Right lobe of liver (tissue), 6 donors: Measurements from ENCODE around the gene LRBA. TPM values are rescaled to one million over a fixed set of nuclear protein-coding genes. Genes with fewer than 3 reads are reported as not detected.

Experiments
- ATAC-seq, 4 donors: fragments of 200-7000 bp; cut with Tn5 transposase; one replicate each; pipeline ENCODE4 v1.9.1; 2020; ENCODE audit warnings: mild to moderate bottlenecking in 4 of 4, moderate library complexity in 4 of 4
- DNase-seq, 3 donors: peaks; one replicate each; pipeline ENCODE4 v3.0.0-alpha.2; 2020
- H3K27ac ChIP-seq, 3 donors: fragments of 200-600 bp; one replicate each; pipeline ENCODE4 v1.8.0; 2022
- H3K27me3 ChIP-seq, 2 donors: fragments of 200-600 bp; one replicate each; pipeline ENCODE4 v1.8.0; 2022
- H3K36me3 ChIP-seq, 4 donors: fragments of 200-600 bp; sonication (generic) in 1 of 4; one replicate each; pipeline versions ENCODE4 v1.5.1 to v1.8.0; 2017 to 2022; ENCODE audit warnings: control low read depth in 1 of 4
- H3K4me1 ChIP-seq, 4 donors: fragments of 200-600 bp; sonication (generic) in 1 of 4; one replicate each; pipeline versions ENCODE4 v1.5.1 to v1.8.0; 2017 to 2022; ENCODE audit warnings: control low read depth in 1 of 4
- H3K4me3 ChIP-seq, 3 donors: fragments of 200-600 bp; one replicate each; pipeline ENCODE4 v1.8.0; 2022
- H3K9me3 ChIP-seq, 4 donors: fragments of 200-600 bp; sonication (generic) in 1 of 4; one replicate each; pipeline versions ENCODE4 v1.5.1 to v1.8.0; 2017 to 2022; ENCODE audit warnings: control low read depth in 1 of 4
- POLR2A ChIP-seq: fragments of 450-650 bp; IDR thresholded peaks from one replicate; pipeline ENCODE4 v1.6.1; 2017; ENCODE audit warnings: antibody characterized with exemption, mild to moderate bottlenecking
- WGBS: methylation state at CpG from one replicate; pipeline ENCODE4 v1.1.6; 2018; ENCODE audit warnings: low coverage, low lambda C conversion rate; ENCODE audit not compliant: insufficient coverage; ENCODE audit errors: missing lambda C conversion rate; 5-methylcytosine and 5-hydroxymethylcytosine counted together
- intact Hi-C, 2 donors: fragments of 100-400 bp; cut with DNase I; formaldehyde crosslinking; loops; one replicate each; pipeline versions ENCODE4 v1.11.2 to v1.14.1; 2022
- total RNA-seq, 6 experiments: library from RNA; depleted of rRNA in 2 of 6; stranded (reverse); fragments of >200 nt in 2 of 6; fragmentation: NEBNext Ultra II Directional in 3 of 6; extraction: Animal tissue kit (Norgen Biotek cat#: 25700) in 3 of 6; gene quantifications; one replicate each; pipeline versions ENCODE4 v1.1.0 to v1.2.4, GENCODE V29; 2016 to 2023
- TF ChIP-seq, protein P1 (sequence below), 4 donors: fragments of 200-600 bp in 3 of 4; fragments of 450-650 bp in 1 of 4; IDR thresholded peaks; one replicate each; pipeline versions ENCODE4 v1.5.1 to v1.8.0; 2016 to 2022; ENCODE audit warnings: antibody characterized with exemption in 4 of 4, mild to moderate bottlenecking in 2 of 4
- donor health status: DM: no; HTN: yes; CAD: no.
- donor health status: DM: no; HTN: no; CAD: no.
- donor health status: DM: no; HTN: no; CAD: no.
- donor health status: DM: no; HTN: yes; CAD: no.
- donor health status: DM: no; HTN: yes; CAD: no.

The LRBA gene
- total RNA-seq, 6 experiments from 2014 or later: 18.9 to 48.1 (median 24.5) TPM

GRCh38 chr4:150944660-150945059 lies 70.4 kb downstream of the LRBA start:
- H3K4me3 ChIP-seq: no peak overlapping the region
- no peak for TF ChIP-seq POLR2A
- TF ChIP-seq, protein P1, sequence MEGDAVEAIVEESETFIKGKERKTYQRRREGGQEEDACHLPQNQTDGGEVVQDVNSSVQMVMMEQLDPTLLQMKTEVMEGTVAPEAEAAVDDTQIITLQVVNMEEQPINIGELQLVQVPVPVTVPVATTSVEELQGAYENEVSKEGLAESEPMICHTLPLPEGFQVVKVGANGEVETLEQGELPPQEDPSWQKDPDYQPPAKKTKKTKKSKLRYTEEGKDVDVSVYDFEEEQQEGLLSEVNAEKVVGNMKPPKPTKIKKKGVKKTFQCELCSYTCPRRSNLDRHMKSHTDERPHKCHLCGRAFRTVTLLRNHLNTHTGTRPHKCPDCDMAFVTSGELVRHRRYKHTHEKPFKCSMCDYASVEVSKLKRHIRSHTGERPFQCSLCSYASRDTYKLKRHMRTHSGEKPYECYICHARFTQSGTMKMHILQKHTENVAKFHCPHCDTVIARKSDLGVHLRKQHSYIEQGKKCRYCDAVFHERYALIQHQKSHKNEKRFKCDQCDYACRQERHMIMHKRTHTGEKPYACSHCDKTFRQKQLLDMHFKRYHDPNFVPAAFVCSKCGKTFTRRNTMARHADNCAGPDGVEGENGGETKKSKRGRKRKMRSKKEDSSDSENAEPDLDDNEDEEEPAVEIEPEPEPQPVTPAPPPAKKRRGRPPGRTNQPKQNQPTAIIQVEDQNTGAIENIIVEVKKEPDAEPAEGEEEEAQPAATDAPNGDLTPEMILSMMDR (IDR thresholded peaks at IDR 0.05): no peak
- ATAC-seq: no peak
- DNase-seq: no peak
- intact Hi-C loops: no loop called here
- H3K9me3 ChIP-seq: no peaks in the 10 kb centered on the region
- no peaks in the 10 kb centered on the region for H3K4me1 ChIP-seq
- no peaks in the 10 kb centered on the region for H3K36me3 ChIP-seq
- H3K27ac ChIP-seq: no peak overlapping the region
- 77% methylated on average over 6 of the region's 6 CpGs for WGBS
- no peaks in the 10 kb centered on the region for H3K27me3 ChIP-seq

DNA sequence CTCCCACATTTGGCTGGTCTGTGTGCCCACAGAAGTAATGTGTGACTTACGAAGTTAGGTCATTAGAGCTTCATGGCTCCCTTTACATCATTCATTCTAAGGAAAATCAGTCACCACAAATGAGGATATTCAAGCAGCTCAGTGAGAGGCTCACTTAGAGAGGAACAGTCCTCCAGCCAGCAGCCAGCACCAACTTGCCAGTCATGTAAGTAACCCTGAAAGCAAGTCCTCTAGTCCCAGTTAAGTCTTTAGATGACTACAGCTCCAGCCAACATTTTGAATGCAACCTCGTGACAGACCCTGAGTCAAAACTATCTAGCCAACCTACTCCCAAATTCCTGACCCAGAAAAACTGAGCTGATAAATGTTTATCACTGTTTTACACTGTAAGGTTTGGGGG lies 71.3 kb downstream of the LRBA start:
- Histone ChIP-seq H3K36me3 (no peaks in the 10 kb centered on the region), H3K9me3 (no peaks in the 10 kb centered on the region), H3K27ac (no peak overlapping the region), H3K4me1 (no peaks in the 10 kb centered on the region), H3K4me3 (no peak overlapping the region), H3K27me3 (no peaks in the 10 kb centered on the region)
- intact Hi-C loops: no loop called here
- TF ChIP-seq, protein P1 (IDR thresholded peaks at IDR 0.05): no peak
- no peak for TF ChIP-seq POLR2A
- 62% methylated on average over 2 of the region's 2 CpGs for WGBS
- DNase-seq: no peak
- ATAC-seq: no peak

DNA sequence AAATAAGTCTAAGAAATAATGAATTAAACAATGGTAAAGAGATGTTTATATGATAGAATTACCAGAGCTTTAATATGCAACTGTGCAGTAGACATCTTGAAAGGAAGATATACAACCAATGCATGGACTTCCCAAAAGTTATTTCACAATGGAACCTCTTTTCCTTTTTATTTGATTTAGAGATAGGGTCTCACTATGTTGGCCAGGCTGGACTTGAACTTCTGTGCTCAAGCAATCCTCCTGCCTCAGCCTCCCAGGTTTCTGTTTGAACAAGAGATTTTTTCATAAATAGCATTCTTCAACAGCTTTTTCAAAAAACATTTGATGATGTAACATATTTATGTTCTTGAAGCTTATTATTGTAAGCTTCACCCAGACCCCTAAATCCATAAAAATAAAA lies 72.0 kb downstream of the LRBA start:
- no peaks in the 10 kb centered on the region for H3K4me1 ChIP-seq
- H3K36me3 ChIP-seq: no peaks in the 10 kb centered on the region
- no peaks in the 10 kb centered on the region for H3K9me3 ChIP-seq
- intact Hi-C loops: no loop called here
- ATAC-seq (no peak), DNase-seq (no peak)
- H3K27me3 ChIP-seq: no peaks in the 10 kb centered on the region
- H3K4me3 ChIP-seq: no peak overlapping the region
- no peak for TF ChIP-seq POLR2A
- TF ChIP-seq, protein P1 (IDR thresholded peaks at IDR 0.05): no peak
- H3K27ac ChIP-seq: no peak overlapping the region

DNA sequence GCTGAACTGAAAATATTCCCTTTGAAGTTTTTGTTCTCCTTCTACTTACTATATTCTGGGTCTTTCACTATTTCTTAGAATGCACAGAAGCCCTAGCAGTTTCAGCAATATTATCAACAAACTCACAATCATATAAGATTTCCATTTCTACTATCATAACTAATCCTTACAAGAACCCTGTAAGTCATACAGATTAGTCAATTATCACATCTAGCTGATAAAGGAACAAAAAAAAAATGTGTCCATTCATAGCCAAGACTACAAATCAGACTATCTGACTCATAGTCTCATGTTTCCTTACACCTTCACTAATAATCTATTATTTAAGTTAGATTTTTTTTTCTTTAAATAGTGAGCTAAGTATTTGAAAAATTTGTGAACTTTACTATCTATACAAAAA lies 72.5 kb downstream of the LRBA start:
- TF ChIP-seq, protein P1 (IDR thresholded peaks at IDR 0.05): no peak
- TF ChIP-seq POLR2A: no peak
- Histone ChIP-seq H3K27ac (no peak overlapping the region), H3K36me3 (no peaks in the 10 kb centered on the region), H3K4me3 (no peak overlapping the region), H3K27me3 (no peaks in the 10 kb centered on the region), H3K9me3 (no peaks in the 10 kb centered on the region), H3K4me1 (no peaks in the 10 kb centered on the region)
- intact Hi-C loops: no loop called here
- DNase-seq: no peak
- no peak for ATAC-seq

GRCh38 chr4:150940123-150940522 lies 75.0 kb downstream of the LRBA start:
- Histone ChIP-seq H3K9me3 (no peaks in the 10 kb centered on the region), H3K27me3 (no peaks in the 10 kb centered on the region), H3K4me1 (no peaks in the 10 kb centered on the region), H3K36me3 (no peaks in the 10 kb centered on the region), H3K4me3 (no peak overlapping the region), H3K27ac (no peak overlapping the region)
- intact Hi-C loops: no loop called here
- DNase-seq: no peak
- no peak for TF ChIP-seq POLR2A
- TF ChIP-seq, protein P1 (IDR thresholded peaks at IDR 0.05): no peak
- ATAC-seq: no peak
